Breast epithelium (tissue), 4 donors: ENCODE measurements around the gene CPA5. TPM values are rescaled to one million over a fixed set of nuclear protein-coding genes. Genes with fewer than 3 reads are reported as not detected.
A peak's percentile ranks its signal among the peaks of the same experiment; 100 is the strongest.

Experiments
- DNase-seq, 2 donors: peaks; one replicate each; pipeline ENCODE4 v3.0.0-alpha.2; 2019; ENCODE audit warnings: low spot score in 2 of 2
- H3K27ac ChIP-seq, 2 donors: fragments of 200-600 bp; sonication (generic) in 1 of 2; one replicate each; pipeline ENCODE4 v1.5.1; 2016 to 2019; ENCODE audit warnings: mild to moderate bottlenecking in 1 of 2
- H3K27me3 ChIP-seq, 2 donors: fragments of 200-600 bp; sonication (generic) in 1 of 2; one replicate each; pipeline versions ENCODE4 v1.5.1 to v1.6.0; 2017 to 2019; ENCODE audit warnings: control low read depth in 1 of 2, mild to moderate bottlenecking in 1 of 2
- H3K36me3 ChIP-seq: fragments of 200-600 bp; one replicate; pipeline ENCODE4 v1.5.1; 2019
- H3K4me1 ChIP-seq, 2 donors: fragments of 200-600 bp; sonication (generic); one replicate each; pipeline ENCODE4 v1.5.1; 2016 to 2019; ENCODE audit warnings: control low read depth in 1 of 2
- H3K4me3 ChIP-seq, 3 donors: fragments of 200-600 bp; sonication (generic); 1 replicate in 2 of 3; 2 replicates in 1 of 3; pipeline ENCODE4 v1.5.1; 2016 to 2019; ENCODE audit warnings: mild to moderate bottlenecking in 3 of 3, moderate library complexity in 2 of 3
- H3K9me3 ChIP-seq, 2 donors: fragments of 200-600 bp; sonication (generic) in 1 of 2; one replicate each; pipeline ENCODE4 v1.5.1; 2016 to 2019; ENCODE audit warnings: control low read depth in 1 of 2
- POLR2A ChIP-seq: fragments of 450-650 bp; IDR thresholded peaks from one replicate; pipeline ENCODE4 v1.6.1; 2016; ENCODE audit warnings: antibody characterized with exemption, mild to moderate bottlenecking, moderate library complexity
- POLR2AphosphoS5 ChIP-seq, 3 donors: sonication (generic); formaldehyde crosslinking; IDR thresholded peaks; one replicate each; pipeline ENCODE4 v1.6.1; 2017; ENCODE audit warnings: antibody characterized with exemption in 3 of 3
- intact Hi-C: fragments of 100-400 bp; cut with DNase I; formaldehyde crosslinking; loops from one replicate; pipeline ENCODE4 v1.15.1; 2023; ENCODE audit warnings: low total_unique reads
- total RNA-seq, 3 donors: library from RNA; depleted of rRNA; stranded (reverse); fragments of >200 nt; gene quantifications; one replicate each; pipeline ENCODE4 v1.1.0, GENCODE V29; 2016
- TF ChIP-seq, protein P1 (sequence below), 3 donors: fragments of 450-650 bp; IDR thresholded peaks; one replicate each; pipeline ENCODE4 v1.5.1; 2016 to 2017; ENCODE audit warnings: antibody characterized with exemption in 3 of 3, mild to moderate bottlenecking in 3 of 3, moderate library complexity in 3 of 3

Gene CPA5
- total RNA-seq, 3 donors from 2014 or later = not detected

DNA sequence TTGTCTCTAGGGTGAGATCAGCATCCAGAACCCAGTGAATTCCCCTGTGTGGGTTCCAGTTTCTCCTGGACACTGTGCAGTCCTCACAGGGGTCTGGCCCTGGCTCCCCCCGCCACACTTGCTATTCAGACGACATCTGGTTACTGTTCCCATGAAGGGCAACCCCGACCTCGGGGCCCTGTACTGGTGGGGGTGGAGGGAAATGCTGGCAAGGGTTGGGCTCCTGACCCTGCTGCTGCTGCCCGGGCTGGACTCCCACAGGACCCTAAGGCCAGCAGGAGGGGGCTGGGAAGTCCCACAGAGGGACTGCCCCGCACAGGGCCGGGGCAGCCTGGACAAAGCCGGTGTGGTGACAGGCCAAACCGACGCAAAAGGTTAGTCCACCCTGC is 34.9 kb downstream of the CPA5 start:
- Histone ChIP-seq H3K4me1 (peaks cover 4 to 8% of the 10 kb centered on the region in 2 donors), H3K4me3 (no peak overlapping the region), H3K27ac (peak overlapping the region; percentile 65 to 81), H3K27me3 (no peaks in the 10 kb centered on the region), H3K9me3 (no peaks in the 10 kb centered on the region), H3K36me3 (no peaks in the 10 kb centered on the region)
- DNase-seq = no peak
- TF ChIP-seq, protein P1, sequence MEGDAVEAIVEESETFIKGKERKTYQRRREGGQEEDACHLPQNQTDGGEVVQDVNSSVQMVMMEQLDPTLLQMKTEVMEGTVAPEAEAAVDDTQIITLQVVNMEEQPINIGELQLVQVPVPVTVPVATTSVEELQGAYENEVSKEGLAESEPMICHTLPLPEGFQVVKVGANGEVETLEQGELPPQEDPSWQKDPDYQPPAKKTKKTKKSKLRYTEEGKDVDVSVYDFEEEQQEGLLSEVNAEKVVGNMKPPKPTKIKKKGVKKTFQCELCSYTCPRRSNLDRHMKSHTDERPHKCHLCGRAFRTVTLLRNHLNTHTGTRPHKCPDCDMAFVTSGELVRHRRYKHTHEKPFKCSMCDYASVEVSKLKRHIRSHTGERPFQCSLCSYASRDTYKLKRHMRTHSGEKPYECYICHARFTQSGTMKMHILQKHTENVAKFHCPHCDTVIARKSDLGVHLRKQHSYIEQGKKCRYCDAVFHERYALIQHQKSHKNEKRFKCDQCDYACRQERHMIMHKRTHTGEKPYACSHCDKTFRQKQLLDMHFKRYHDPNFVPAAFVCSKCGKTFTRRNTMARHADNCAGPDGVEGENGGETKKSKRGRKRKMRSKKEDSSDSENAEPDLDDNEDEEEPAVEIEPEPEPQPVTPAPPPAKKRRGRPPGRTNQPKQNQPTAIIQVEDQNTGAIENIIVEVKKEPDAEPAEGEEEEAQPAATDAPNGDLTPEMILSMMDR (IDR thresholded peaks at IDR 0.05) = no peak
- TF ChIP-seq POLR2AphosphoS5 (IDR thresholded peaks at IDR 0.05) (no peak), POLR2A (no peak)
- intact Hi-C loops = no loop called here

DNA sequence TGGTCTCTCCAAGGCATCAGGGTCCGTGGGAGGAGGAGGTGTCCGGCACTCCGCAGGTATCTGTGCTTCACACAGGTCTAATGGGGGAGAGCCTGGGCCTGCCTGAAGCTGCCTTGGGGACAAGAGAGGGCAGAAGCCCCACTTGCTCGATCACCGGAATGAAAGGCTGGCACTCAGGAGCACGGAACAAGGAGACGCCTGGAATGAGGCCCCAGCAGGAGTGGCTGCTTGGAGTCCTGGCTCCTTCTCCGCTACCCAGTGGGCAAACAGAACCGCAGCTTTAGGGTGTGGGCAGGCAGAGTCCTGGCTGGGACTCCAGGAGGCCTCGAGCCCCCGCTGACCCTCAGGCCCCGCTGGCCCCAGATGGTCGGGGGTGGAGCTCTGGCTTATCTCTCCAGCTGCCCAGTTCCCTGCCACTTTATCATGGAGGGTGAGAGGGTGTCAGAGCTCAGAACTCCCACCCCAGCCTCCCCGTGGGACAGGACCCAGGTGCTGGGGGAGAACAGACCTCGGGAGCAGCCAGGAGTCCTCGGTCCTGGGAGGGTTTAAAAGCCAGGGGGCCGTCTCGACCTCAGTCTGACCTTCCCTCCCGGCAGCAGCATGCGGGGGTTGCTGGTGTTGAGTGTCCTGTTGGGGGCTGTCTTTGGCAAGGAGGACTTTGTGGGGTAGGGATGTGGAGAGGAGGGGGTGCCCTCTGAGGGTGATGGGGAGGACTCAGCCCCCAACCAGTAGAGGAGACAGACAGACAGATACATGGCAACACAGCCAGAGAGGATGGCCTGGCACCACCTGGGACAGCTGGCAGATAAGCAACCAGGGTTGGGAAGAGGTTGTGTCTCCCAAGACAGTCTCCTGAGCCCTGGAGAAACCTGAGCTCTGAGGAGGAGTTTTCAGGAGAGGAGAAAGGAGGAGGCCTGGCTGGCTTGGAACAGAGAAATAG is 35.6 kb downstream of the CPA5 start, which contains the start of gene CPA1:
Gene CPA1 (plus strand): TSS at position 574 of the 940 bp plus-strand sequence. CDS start 27 bp downstream, at position 601.
- Histone ChIP-seq H3K4me1 (peaks cover 3 to 8% of the 10 kb centered on the region in 2 donors), H3K27me3 (no peaks in the 10 kb centered on the region), H3K9me3 (no peaks in the 10 kb centered on the region), H3K27ac (peak within 1 kb of the TSS; percentile 65 to 81), H3K36me3 (no peaks in the 10 kb centered on the region), H3K4me3 (no peak within 1 kb of the TSS)
- intact Hi-C loops = no loop called here
- TF ChIP-seq POLR2A (no peak), POLR2AphosphoS5 (IDR thresholded peaks at IDR 0.05) (no peak)
- TF ChIP-seq, protein P1 (IDR thresholded peaks at IDR 0.05) = no peak
- peak in 1 of 2 donors; percentile 41 for DNase-seq

DNA sequence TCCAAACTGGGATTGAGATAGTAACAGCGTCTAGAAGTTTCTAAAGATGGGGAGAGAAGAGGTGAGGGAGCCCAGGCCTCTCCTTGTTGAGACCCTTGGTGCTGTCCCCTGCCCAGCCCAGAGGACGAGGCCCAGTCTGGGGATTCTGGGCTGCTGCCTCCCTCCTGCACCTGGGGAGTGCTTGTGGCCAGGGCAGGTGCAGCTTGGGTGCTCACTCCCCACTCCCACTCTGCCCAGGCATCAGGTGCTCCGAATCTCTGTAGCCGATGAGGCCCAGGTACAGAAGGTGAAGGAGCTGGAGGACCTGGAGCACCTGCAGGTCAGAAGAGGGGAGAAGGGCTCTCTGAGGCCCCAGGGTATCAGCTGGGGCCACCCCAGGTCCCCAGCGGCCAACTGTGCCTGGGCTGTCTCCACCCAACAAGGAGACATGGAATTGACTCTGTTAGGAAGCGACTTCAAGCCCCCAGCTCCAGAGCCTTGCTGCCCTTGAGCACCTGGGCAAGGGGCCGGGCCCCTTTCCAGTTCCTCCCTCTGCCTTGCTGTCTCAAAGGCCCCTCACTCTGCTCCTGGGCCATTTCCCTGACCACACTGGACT is 36.3 kb downstream of the CPA5 start:
- Histone ChIP-seq H3K27ac (peak overlapping the region; percentile 65 to 81), H3K4me3 (no peak overlapping the region), H3K36me3 (no peaks in the 10 kb centered on the region), H3K9me3 (no peaks in the 10 kb centered on the region), H3K4me1 (peaks cover 3 to 8% of the 10 kb centered on the region in 2 donors), H3K27me3 (no peaks in the 10 kb centered on the region)
- intact Hi-C loops = no loop called here
- peak in 1 of 2 donors; percentile 12 for DNase-seq
- TF ChIP-seq POLR2AphosphoS5 (IDR thresholded peaks at IDR 0.05) (no peak), POLR2A (no peak)
- TF ChIP-seq, protein P1 (IDR thresholded peaks at IDR 0.05) = no peak

DNA sequence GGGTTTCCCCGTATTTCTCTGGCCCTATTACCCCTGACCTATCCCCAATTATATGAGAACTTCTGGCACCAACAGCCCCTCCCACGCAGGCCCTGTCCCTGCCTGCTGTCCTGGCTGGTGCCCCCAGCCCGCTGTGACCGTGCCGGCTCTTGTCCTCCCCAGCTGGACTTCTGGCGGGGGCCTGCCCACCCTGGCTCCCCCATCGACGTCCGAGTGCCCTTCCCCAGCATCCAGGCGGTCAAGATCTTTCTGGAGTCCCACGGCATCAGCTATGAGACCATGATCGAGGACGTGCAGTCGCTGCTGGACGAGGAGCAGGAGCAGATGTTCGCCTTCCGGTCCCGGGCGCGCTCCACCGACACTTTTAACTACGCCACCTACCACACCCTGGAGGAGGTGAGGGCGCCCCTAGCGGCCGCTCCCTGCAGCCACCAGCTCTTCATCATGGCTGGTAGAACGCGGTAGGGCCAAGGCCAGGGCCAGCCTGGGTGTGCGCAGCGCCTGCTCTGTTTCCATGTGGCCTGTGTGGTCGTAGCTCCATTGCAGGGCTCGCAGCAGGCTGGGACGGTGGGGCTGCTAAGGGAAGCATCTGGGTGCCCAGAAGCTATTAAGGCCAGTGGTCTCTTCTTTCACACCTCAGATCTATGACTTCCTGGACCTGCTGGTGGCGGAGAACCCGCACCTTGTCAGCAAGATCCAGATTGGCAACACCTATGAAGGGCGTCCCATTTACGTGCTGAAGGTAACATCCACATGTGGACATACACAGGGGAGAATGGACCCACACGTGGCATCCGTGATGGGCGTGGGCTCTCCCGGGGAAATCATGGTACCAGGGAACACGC is 37.1 kb downstream of the CPA5 start:
- TF ChIP-seq POLR2A (no peak), POLR2AphosphoS5 (IDR thresholded peaks at IDR 0.05) (no peak)
- TF ChIP-seq, protein P1 (IDR thresholded peaks at IDR 0.05) = no peak
- DNase-seq = peak in 1 of 2 donors; percentile 14
- intact Hi-C loops = no loop called here
- Histone ChIP-seq H3K36me3 (no peaks in the 10 kb centered on the region), H3K9me3 (no peaks in the 10 kb centered on the region), H3K27me3 (no peaks in the 10 kb centered on the region), H3K4me1 (peaks cover 3 to 8% of the 10 kb centered on the region in 2 donors), H3K4me3 (no peak overlapping the region), H3K27ac (no peak overlapping the region)
